Muscle of arm (tissue), 12 donors: Measurements from ENCODE around the gene TNS3. TPM values are rescaled to one million over a fixed set of nuclear protein-coding genes. Genes with fewer than 3 reads are reported as not detected.

Experiments used
- DNase-seq: peaks from one replicate; pipeline ENCODE4 v3.0.0-alpha.2; 2013
- polyA plus RNA-seq, 12 donors: library from polyadenylated mRNA; unstranded; fragments of 120-200 nt; gene quantifications; one replicate each; pipeline ENCODE4 v1.2.1, GENCODE V29; 2013; ENCODE audit not compliant: insufficient read length in 12 of 12

Gene TNS3
- polyA plus RNA-seq, 12 donors, result 20.0 to 58.4 (median 27.5) TPM; not detected in 1

DNA sequence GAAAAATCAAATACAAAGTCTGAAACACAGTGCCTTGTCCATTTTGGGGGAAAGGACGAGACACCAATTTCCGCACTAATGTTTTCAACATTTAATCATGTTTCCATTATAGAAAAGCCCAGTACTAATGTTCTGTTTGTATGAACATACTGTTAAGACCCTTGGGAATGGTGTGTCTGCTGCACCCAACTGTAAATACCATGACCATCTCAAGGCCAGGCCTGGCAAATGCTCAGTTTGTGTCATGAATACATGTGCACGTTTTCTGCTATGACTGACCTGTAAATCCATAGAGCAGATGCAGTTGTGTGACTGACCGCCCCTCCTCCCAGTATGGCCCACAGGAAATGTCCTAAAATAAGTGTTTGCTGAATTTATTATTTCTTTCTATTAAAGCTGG lies 270.0 kb downstream of the TNS3 start:
- DNase-seq, result no peak

DNA sequence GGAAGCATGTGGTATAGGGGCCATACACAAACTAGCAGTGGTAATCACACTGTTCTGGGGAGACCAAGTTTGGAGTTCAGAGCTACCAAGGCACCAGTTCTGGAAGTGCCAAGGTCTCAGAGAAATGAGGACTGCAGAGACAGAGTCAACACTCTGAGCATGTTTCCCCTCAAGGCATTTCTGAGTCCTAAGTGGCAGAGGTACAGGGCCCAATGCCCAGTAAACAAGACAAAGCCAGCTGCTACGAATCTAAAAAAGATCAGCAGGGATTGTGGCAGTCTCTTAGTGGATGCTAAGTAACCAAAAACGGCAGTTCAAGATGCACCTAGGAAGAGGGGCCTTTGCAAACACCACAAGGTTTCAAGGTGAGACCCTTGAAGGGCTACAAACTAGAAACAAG lies 271.9 kb downstream of the TNS3 start:
- no peak for DNase-seq

DNA sequence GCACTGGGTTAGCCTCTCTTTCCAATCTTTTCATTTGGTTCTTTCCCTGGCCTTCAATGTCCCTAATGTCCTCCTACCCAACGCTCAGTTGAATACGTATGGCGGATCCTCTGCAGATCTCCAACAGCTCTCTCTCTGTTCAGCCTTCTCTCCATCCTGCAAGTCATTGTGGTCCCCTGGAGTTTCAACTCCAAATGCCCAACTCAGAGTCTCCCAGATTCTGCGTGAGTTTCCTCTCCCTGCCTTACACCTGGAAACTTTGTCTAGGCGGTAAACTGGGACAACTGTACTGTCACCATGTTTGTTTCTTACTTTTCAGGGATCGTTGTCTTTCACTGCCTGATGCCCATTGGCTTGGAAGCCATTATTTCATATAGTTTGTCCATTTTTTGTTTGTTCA lies 273.1 kb downstream of the TNS3 start:
- DNase-seq, result no peak

DNA sequence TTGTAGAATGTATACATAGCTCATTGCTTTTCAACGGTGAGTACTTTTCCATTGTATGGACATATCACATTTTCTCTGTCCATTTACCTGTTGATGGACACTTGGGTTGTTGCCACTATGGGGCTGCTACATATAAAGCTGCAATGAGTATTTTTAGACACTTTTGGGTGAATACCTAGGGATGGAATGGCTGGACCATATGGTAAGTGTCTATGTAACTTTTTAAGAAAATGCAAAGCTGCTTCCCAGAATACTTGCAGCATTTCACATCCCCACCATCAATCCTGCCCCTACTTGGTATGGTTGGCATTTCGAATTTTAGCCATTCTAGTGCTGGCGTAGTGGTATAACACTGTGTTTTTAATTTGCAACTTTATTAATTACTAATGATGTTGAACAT lies 274.6 kb downstream of the TNS3 start:
- DNase-seq, result no peak

DNA sequence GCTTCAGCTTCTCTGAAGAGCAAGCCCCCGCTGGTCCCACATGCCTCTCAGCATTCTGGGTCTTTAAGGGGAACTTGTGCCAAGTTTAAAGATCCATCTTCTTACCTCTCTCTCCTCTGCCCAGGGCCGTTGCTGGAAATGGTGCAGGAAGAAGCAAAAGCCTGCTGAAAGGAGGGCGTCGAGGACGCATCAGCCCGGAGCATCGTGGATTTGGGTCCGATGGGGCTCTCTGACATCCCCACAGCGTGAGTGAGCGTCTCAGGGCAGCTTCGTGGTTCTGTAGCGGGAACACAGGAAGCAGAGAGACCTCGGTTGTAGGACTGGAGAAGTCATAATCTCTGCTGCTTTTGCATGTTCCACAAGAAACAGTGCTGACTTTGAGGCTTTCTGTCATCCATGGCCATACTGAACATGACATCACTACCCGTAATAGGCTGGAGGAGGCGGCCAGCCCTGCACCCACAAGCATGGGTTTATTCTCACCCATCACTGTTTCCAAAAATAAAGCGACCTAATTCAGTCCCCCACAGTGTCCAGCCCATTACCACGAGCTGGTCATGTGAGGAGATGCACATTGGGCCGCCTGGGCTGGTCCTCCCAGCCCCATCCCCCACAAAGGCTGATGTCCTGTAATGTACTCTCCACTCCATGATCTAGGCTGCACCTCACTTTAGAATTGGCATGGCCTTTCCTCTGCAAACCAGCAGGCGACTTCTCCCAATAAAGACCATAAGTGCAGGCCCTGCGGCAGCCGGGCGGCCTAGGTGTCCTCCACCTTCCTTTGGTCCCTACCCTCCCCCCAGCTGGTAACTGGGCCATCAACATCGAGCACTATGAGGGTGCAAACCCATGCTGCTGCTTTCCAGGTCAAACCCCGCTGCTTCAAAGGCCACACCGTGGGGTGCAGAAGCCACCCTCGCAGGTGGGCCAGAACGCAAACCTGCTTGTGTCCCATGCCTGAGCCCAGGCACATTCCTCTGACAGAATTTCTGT lies 276.9 kb downstream of the TNS3 start:
- no peak for DNase-seq

DNA sequence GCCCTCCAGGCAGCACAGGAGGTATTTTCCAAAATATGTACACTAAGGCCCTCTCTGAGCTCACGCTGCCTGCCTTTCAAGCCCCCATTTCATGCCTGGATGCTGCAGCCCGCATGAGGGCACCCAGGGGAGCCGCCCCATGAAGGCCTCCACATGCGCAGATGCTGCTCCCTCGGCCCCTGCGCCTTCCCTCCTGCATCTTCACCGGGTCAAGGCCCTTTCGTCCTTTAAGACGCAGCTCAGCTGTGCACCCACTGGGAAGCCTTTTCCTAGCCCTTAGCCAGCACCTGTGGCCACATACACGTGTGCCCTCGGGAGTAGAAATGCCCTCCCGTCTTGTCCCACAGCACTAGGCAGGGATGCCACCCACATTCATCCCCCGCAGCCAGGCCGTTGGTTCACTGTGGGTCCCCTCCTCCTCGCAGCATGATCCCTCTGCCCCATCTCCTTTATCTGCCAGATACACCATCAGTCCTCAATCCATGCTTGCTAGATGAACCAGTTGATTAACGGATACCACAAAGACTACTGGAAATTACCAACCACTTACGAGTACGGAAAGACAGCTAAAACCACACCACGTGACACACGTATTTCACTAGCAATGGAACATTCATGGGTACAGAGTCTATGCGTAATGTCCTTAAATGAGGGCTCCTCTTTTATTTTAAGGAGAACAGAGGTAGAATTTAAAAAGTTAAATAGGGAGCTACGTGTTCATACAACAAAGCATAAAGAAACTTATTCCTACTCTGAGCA lies 278.0 kb downstream of the TNS3 start:
- no peak for DNase-seq

DNA sequence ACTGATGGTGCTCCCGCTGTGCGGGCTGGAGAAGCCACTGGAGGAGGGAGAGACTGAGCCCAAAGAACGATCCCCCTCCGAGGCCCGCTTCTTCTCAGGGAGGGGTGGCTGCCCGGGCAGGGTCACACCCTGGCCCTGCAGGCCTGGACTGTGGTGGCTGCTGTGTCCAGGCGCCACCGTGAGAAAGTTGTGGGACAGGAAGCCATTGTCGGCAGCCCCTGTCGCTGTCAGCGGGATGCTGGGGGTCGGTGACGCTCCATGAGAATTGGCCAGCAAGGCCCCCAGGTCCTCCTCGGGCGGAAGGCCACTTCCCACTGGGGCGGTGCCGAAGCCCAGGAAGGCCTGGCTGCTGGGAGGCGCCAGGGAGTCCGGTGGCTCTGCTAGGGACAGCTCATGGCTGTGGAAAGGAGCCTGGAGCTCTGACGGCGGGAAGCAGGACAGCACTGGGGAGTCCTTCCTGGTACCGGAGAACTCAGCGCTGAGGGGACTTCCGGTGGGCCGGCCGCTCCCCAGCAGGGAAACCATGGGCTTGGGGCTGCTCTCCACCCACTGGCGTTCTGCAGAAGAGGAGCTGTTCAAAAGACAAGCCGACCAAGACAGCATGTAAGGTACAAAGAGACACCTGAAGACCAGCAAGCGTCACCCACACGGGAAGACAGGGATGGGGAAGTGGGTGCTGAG lies 278.8 kb downstream of the TNS3 start:
- no peak for DNase-seq

DNA sequence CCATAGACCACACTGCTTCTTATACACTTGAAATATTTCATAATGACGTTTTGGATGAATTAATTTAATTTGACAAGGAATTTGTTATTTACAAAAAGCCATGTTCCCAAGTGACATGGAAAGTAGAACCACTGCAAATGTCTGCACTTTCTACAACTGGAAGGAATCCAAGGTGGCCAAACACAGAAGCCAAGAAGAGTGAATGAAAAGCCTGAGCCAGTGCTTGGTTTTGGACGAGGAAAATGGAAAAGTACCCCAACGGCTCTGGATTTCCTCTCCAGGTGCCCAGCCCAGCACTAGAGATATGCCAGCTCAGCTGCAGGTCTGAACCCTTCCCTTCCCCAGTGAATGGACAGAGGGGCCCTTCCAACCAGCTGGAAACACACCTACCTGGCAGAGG lies 279.4 kb downstream of the TNS3 start:
- DNase-seq, result no peak

DNA sequence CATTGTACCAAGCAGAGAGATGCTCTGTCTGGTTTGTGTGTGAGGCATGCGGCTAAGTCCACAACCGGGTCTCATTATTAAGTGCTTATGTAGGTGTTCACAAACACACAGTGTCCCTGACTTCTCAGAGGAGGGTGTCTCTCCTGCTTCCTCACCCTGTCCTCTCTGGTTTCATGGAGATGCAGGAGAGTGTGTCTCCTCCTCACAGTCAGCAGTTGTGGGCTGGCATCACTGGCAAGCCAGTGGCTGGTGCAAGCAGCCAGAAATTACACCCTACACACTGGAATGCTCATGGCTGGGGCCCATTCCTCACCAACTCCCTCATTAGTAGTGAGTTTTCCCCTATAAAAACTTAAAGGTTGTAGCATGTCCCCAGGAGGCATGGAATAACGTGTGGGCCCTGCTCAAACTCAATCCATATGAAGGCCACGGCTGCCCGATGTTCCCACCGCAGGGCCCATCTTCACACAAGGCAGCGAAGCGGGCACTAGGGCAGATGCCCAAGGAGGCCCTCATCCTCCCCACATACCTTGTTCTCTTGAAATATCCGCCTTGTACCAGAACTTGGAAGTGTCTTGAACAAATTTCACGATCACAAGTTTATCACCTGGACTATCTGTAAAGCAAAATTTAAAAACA lies 280.1 kb downstream of the TNS3 start:
- no peak for DNase-seq

DNA sequence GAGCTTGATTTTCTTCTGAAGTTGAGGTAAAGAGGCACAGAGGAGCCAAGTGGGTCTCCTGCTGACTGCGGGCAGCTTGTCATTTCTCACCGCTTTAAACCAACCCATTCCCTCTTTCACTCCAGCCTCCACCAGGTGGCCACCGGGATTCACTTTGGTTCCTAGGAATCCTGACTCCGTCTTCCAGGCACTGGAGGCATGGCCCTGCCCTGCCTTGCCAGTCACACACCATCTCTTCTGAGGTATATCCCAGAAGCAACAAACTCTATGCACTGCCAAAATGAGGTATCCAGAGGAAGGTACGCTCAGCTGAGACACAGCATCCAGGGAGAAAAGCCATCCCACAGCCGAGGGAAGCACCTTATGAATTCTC lies 280.8 kb downstream of the TNS3 start:
- DNase-seq, result no peak

DNA sequence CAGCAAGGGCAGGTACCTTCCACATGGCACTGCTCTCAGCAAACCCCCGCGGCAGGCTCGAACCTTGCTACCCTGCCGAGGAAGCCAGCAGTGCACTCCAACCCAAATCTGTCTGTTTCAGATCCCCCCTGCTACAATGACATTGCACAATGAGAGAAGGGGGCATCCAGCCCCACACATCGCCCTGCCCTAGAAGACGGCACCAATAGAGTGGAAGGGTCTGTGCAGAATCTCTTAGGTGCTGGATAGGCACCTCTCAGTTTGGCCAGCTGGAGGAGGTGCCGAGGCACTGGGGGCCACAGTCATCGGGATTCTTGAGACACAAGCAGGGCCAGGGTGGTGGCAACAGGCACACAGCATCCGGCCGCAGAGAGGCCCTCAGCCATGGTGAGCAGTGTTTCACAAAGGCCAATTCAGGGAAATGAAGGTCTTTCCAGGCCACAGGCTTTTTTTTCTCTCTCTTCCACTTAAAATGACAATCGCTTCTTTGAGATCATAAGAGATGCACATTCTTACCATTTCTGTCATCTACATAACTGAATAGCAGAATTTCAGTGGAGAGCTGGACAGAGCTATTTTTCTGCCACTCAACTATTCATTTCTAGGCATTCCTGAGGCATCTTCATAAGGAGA lies 281.3 kb downstream of the TNS3 start:
- no peak for DNase-seq

DNA sequence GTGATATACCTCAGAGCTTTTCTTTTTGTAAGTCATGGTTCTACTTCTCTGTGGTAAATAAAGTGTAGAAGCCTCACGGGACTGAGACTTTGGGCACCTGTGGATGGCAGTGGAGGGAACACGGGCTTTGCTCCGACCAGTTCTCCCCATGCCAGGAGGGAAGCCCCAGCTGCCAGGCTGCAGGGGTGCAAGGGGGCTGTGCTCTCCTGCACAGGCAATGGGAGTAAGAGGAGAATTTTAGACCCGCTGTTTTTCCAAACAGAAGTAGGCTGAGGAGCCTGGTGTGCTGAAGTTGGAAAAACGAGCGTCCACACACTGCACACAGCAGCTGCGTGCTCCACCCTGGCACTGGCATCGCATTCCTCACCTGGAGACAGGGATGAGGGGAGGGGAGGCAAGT lies 282.4 kb downstream of the TNS3 start:
- no peak for DNase-seq

DNA sequence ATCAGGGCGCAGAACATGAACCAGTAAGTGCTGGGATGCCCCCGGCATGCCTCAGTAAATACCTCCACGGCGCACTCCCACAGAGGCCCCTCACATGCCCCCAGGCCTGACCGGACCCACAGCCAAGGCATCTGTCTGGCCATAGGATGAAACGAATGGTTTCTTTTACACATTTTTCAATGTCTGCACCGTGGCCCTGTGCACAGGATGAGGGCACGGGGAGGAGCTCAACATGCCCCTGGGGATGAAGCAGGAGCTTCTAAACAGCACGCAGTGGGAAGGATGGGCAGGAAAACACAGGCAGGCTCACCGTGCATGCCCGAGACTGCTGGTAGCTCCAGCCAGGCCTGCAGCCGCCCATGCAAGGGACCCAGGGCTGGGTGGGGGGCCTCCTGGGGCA lies 283.3 kb downstream of the TNS3 start:
- DNase-seq, result no peak

DNA sequence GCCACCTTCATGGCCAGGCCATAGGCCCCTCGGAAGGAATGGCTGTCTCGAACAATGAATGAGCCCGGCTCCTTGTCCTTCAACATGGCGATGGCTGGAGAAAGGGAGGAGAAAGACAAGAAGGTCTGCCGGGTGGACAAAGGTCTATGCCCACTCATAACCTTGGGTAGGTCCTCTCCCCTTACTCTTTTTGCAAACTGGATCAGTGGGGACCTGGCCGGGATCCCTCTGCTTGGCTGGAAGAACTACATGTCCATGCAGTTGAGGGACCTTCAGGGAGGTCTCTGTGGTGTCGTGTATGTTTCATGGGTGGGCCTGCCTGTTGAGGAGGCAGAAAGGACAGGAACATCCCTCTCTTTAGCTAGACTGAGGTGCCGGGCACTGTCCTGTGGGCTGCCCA lies 284.8 kb downstream of the TNS3 start:
- no peak for DNase-seq

DNA sequence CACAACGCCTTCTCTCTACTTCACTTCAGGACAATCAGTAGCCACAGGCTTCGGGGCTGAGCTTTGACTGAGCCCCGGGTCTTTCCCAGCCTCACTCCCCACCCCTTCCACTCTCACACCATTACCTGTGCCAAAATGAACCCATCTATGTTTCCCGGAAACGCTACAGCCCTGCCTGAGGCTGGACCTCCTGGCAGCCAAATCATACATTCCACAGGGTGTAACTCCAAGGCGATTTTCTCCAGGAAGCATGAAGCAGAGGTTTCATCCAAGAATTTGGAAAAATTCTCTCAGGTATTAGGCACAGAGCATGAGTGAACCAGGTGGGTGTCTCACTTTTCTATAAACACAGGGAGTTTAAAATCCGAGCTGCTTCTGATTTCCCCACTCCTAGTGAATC lies 286.3 kb downstream of the TNS3 start:
- no peak for DNase-seq

DNA sequence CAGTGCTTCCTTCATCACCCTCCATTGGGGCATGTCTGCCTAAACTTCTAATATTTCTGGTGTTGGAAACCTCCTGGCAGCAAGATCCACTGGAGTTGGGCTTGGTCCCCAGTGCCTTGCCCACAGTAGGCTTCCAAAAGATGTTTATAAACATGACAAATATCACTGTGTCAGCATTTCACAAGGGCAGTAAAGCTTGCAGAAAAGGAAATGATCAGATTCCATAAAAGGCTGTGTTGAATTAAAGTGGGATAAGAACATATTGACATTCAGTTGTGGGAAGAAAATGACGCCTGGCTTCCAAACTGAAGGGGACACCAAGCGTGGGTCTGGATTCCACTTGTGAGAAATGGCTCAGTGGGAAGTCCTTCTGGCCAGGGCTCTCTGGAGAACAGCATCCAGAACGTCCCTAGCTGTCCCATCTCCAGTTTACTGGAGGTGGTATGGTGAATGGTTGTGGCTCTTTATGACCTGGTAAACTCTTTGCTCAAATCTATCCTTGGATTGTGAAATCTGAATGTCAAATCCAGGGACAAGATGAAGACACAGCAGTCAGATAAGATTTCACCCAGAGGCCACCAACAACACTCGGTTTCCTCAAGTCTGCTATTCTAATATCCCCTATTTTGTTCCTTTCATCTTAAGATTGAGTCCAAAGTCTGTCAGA lies 287.2 kb downstream of the TNS3 start:
- DNase-seq, result no peak

DNA sequence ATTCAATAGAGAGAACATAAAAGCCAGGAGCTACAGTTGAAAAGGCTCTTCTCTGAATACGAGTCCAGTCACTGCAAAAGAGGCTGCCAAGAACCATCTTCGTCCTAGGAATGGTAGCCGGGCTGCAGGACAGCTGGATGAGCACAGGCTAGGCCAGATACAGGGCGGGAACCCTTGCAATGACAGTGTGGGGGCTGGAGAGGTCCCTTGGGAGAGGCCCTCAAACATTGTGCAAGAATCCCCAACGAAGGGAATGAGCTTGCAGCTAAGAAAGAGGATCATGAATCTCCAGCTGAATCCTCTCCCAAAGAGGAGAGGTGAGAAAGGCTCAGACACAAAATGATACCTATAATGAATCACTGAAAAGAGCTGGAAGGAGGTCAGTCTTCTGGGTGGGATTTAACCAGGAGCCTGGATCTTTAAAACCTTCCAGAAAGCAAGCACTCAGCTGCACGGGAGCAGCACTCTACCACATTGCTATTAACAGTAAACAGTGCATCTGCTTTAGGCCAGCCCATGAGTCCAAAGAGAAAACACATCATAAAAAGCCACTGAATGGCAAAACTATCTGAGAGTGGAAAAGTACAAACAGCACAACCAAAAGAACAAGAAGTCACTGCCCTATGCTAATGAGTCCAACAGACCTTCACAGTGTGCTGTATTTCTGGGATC lies 287.9 kb downstream of the TNS3 start:
- DNase-seq, result peak; percentile 10

DNA sequence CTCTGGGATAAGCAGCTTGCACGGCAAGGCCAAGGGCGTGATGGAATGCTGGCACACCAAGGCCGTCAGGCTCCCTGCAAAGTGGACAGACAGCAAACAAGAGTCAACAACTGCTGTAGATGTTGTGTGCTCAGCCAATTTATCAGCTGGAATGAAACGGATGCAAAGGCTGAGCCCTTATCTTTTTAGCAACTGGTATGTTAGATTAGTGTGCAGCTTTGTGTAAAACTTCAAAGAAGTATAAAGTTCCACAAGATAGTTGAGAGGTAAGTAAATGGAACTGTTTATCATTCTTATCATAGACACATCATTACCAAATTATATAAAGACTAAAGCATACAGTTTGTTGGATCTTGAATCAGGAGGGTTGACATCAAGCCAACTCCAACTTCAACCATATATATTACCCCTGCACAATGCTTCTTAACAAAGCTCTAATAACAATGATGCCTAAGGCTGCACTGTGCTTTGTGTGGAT lies 289.0 kb downstream of the TNS3 start:
- DNase-seq, result no peak

DNA sequence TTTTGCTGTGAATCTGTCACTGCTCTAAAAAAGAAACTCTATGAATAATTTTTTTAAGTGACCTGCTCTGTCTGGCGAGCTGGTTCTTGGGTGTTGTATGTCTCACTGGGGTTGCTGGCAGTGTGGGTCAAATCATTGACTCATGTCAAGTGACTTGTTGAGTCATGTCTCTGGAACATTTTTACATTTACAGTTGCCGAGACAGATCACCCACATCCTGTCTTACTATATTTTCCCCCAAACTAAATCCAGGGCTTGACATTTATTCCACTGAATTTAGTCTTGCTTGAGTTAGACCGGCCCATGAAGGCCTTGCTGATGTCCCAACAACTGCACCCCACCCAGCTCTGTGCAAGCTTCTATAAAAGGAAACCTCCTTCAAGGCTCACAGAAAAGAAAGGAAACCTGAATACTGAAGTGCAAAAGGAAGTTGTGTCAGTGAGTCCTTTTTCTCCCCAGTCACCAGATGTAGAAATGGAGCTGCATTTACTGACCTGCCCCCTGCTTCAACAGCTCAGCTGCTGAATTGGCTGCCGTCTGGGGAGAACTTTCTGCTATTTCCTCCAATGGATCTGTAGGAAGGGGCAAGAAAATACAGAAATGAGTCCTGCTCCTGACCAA lies 290.3 kb downstream of the TNS3 start:
- no peak for DNase-seq

DNA sequence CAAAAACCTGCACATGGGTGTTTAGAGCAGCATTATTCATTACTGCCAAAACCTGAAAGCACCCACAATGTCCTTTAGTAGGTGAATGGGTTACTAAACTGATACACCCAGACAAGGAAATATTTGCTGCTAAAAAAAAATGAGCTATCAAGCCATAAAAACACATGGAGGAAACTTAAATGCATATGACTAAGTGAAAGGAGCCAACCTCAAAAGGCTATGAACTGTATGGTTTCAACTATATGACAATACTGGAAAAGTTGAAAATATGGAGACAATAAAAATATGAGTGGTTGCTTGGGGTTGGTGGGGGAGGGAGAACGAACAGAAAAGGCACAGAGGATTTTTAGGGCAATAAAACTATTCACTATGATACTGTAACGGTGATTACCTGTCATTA lies 291.0 kb downstream of the TNS3 start:
- no peak for DNase-seq
